ENCODE results near the gene PAGE2. TPM values are rescaled to one million over a fixed set of nuclear protein-coding genes. Genes with fewer than 3 reads are reported as not detected.
"Not testable (repeated sequence)": the region's sequence is repeated elsewhere in the genome, so short reads cannot be mapped to it uniquely, and the experiment has no call there.

PAGE2 gene, protein sequence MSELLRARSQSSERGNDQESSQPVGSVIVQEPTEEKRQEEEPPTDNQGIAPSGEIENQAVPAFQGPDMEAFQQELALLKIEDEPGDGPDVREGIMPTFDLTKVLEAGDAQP
- not detected for total RNA-seq

DNA sequence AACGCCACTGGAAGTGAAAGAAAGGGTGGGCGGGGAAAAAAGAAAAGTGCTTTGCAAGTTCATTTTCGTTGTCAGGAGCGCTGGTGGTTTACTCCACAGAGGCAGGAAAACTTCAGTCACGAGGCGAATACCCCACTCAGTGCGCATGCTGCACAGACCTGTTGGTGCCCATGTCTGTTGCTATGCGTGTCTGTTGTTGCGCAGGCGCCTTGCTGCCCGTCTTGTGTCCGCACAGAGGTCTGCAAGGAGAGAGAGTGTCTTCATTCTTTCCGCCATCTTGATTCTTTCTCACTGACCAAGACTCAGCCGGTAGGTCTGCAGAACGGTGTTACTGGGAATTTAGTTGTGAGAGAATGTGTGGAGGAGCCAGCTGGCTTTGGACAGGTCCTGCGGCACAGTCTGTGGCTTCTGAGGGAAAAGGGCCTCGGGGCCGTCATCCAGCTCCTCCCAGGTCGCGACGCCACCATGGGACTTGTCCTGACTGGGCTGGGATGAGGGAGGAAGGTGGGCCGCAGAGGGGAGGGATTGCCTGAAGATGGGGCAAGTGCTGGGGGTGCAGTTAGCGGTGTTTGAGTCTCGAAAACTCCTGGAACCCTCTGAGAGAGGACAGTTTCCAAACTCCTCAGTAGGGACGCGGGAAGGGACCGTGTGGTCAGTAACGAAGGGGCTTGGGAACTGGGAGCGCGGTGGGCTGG is at the start of gene PAGE2:
Gene PAGE2, plus strand, starts transcription at position 224 of the 695 bp plus-strand sequence. CDS start 1,003 bp downstream, outside the sequence.
- DNase-seq: no peak
- Mint-ChIP-seq H3K4me1 (ENCODE audit: low read depth) (no peaks in the 10 kb centered on the region), H3K9me3 (no peaks in the 10 kb centered on the region), H3K36me3 (ENCODE audit: insufficient read depth) (no peaks in the 10 kb centered on the region), H3K4me3 (no peak within 1 kb of the TSS), H3K27me3 (ENCODE audit: low read depth) (peaks cover 4% of the 10 kb centered on the region)
- no peak for ATAC-seq

DNA sequence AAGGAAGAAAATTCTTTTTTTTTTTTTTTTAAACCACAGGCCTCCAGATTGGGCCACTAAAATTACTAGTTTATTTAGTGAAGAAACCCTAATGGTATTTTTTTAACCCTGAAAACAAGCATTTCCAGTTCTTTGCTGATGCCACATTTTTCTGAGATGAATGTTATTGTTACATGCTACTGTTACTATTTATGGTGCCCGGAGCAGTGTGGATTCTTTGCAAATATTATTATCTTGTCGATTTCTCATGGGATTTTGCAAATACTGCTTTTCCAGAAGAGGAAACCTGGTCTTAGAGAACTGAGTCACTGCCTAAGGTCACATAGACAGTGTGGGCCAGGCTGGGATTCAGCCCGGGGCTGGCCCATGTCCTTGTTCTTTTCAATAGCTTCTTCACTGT is 49.3 kb upstream of the PAGE2 start:
- Mint-ChIP-seq H3K4me1 (ENCODE audit: low read depth) (no peaks in the 10 kb centered on the region), H3K4me3 (no peak overlapping the region), H3K27me3 (ENCODE audit: low read depth) (no peaks in the 10 kb centered on the region), H3K36me3 (ENCODE audit: insufficient read depth) (no peaks in the 10 kb centered on the region), H3K9me3 (no peaks in the 10 kb centered on the region)
- DNase-seq: no peak
- ATAC-seq: no peak

DNA sequence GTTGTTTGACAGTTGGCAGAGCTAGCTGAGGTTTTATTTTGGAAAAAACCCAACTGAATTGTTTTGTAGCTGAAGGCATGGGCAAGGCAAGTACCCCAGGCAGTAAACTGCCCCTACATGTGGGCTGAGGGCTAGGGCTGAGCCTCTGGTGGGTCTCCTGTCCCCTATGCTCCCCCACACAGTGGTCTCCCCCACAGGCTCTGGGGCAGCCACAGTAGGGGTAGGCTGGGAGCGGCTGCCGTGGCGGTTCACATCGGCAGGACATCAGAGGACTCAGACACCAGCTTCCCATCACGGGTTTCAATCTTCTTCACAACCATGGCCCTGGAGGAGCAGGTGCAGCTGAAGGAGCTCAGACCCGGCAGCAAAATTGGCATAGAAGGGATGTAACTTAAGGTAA is 47.3 kb upstream of the PAGE2 start:
- ATAC-seq: no peak
- H3K4me3 Mint-ChIP-seq: no peak overlapping the region
- H3K27me3 Mint-ChIP-seq (ENCODE audit: low read depth): no peaks in the 10 kb centered on the region
- no peak for DNase-seq
- H3K9me3 Mint-ChIP-seq: no peaks in the 10 kb centered on the region
- no peaks in the 10 kb centered on the region for H3K4me1 Mint-ChIP-seq (ENCODE audit: low read depth)
- H3K36me3 Mint-ChIP-seq (ENCODE audit: insufficient read depth): no peaks in the 10 kb centered on the region

DNA sequence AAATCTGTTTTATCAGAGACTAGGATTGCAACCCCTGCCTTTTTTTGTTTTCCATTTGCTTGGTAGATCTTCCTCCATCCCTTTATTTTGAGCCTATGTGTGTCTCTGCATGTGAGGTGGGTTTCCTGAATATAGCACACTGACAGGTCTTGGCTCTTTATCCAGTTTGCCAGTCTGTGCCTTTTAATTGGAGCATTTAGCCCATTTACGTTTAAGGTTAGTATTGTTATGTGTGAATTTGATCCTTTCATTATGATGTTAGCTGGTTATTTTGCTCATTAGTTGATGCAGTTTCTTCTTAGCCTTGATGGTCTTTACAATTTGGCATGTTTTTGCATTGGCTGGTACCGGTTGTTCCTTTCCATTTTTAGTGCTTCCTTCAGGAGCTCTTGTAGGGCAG is 38.2 kb upstream of the PAGE2 start:
- H3K36me3 Mint-ChIP-seq (ENCODE audit: insufficient read depth); H3K9me3 Mint-ChIP-seq; H3K4me1 Mint-ChIP-seq (ENCODE audit: low read depth); H3K27me3 Mint-ChIP-seq (ENCODE audit: low read depth); DNase-seq; ATAC-seq; H3K4me3 Mint-ChIP-seq: not testable (repeated sequence)

DNA sequence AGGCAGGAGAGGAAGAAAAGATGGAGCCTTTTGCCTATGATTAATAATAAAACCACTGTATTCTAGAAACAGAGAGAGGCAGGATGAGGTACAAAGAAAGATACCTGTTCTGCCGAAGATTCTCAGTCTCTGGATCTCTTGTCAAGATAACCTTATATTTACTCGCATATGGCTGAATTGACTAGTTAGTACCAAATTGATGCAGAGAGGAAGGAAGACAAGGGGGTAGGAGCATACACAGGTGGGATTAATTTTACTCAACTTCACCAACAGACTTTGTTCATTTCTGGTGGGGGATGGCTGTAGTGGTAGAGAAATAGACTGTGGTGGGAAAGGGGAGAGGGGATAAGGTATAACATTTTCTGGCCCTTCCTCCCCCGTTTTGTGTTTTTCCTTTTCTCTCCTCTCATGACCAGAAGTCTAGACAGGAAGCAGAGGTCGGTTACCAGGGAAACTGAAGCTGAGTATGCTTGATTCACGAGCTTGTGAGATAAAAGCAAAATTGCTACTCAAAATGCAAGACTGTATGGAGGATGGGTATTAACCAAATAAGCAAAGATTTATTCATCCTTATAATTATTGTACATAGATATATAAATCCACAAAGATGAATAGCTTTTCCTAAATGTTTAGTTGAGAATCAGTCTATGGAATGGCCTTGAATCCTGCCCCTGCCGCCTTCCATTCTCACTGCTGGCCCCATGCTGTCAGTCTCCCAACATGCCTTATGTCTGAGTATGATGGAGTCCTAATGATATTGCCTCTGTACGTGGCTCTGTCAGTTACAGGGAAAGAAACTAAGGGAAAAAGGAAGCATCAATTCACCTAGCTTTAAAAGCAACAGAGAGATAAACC is 31.8 kb upstream of the PAGE2 start:
- DNase-seq (no peak), ATAC-seq (peak; percentile 62 to 74)
- Mint-ChIP-seq H3K27me3 (ENCODE audit: low read depth) (no peaks in the 10 kb centered on the region), H3K4me3 (peak overlapping the region; percentile 67), H3K36me3 (ENCODE audit: insufficient read depth) (no peaks in the 10 kb centered on the region), H3K9me3 (no peaks in the 10 kb centered on the region), H3K4me1 (ENCODE audit: low read depth) (peaks cover 19% of the 10 kb centered on the region)

DNA sequence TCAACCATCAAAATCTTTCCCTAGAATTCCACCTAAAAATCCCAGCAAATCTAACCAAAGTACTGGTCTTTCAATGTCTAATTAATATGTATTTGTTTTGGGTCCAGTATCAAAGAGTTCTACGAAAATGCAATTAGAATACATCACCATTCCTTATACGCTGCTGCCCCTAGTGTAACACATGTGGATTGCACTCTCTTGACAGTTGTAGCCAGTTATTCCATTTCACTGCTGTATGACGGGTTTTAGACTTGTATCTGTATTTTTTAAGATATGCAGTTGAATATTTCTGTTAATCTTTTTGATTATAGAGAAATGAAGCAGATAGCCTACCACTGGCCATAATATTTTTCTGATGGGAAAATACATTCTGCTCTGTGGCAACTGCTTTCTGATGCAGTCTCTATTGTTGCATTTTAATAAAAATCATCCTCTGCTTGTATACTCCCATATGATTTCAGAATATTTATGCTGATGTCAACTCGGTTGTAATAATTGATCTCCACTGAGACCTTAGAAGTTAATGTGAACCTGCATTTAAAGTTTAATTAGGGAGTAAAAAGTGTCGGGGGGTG is 31.1 kb upstream of the PAGE2 start:
- H3K4me1 Mint-ChIP-seq (ENCODE audit: low read depth): peaks cover 19% of the 10 kb centered on the region
- peak overlapping the region; percentile 67 for H3K4me3 Mint-ChIP-seq
- no peak for DNase-seq
- no peaks in the 10 kb centered on the region for H3K27me3 Mint-ChIP-seq (ENCODE audit: low read depth)
- H3K36me3 Mint-ChIP-seq (ENCODE audit: insufficient read depth): no peaks in the 10 kb centered on the region
- H3K9me3 Mint-ChIP-seq: no peaks in the 10 kb centered on the region
- ATAC-seq: peak; percentile 58 to 70

DNA sequence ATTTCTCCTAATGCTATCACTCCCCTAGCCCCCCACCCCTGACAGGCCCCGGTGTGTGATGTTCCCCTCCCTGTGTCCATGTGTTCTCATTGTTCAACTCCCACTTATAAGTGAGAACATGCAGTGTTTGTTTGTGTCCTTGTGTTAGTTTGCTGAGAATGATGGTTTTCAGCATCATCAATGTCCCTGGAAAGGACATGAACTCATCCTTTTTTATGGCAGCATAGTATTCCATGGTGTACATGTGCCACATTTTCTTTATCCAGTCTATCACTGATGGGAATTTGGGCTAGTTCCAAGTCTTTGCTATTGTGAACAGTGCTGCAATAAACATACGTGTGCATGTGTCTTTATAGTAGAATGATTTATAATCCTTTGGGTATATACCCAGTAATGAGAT is 21.6 kb upstream of the PAGE2 start:
- not testable (repeated sequence) for DNase-seq; ATAC-seq; H3K4me1 Mint-ChIP-seq (ENCODE audit: low read depth); H3K9me3 Mint-ChIP-seq; H3K4me3 Mint-ChIP-seq; H3K27me3 Mint-ChIP-seq (ENCODE audit: low read depth); H3K36me3 Mint-ChIP-seq (ENCODE audit: insufficient read depth)

DNA sequence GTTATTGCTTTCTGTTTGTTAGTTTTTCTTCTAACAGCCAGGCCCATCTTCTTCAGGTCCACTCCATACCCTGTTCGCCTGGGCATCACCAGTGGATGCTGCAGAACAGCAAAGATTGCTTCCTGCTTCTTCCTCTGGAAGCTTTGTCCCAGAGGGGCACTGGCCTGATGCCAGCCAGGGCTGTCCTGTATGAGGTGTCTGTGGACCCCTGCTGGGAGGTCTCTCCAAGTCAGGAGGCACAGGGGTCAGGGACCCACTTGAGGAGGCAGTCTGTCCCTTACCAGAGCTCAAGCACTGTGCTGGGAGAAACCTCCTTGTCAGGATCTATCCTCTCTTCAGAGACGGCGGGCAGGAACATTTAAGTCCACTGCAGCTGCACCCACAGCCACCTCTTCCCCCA is 16.5 kb upstream of the PAGE2 start:
- ATAC-seq (no peak), DNase-seq (no peak)
- Mint-ChIP-seq H3K4me3 (no peak overlapping the region), H3K9me3 (no peaks in the 10 kb centered on the region), H3K4me1 (ENCODE audit: low read depth) (no peaks in the 10 kb centered on the region), H3K27me3 (ENCODE audit: low read depth) (peaks cover 5% of the 10 kb centered on the region), H3K36me3 (ENCODE audit: insufficient read depth) (no peaks in the 10 kb centered on the region)

DNA sequence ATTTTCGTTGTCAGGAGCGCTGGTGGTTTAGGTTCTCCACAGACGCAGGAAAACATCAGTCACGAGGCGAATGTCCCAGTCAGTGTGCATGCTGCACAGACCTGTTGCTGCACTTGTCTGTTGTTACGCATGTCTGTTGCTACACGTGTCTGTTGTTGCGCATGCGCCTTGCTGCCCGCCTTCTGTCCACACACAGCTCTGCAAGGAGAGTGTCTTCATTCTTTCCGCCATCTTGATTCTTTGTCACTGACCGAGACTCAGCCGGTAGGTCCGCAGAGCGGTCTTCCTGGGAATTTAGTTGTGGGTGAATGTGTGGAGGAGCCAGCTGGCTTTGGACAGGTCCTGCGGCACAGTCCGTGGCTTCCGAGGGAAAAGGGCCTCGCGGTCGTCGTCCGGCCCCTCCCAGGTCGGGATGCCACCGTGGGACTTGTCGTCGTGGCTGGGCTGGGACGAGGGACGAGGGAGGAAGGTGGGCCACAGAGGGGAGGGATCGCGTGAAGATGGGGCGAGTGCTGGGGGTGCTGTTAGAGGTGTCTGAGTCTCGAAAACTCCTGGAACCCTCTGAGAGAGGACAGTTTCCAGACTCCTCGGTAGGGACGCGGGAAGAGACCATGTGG is 13.9 kb upstream of the PAGE2 start, which contains the start of gene PAGE2B:
Gene PAGE2B, plus strand, starts transcription at position 180 of the 617 bp plus-strand sequence. CDS start 1,012 bp downstream, outside the sequence.
- H3K36me3 Mint-ChIP-seq (ENCODE audit: insufficient read depth): no peaks in the 10 kb centered on the region
- H3K4me3 Mint-ChIP-seq: no peak within 1 kb of the TSS
- H3K27me3 Mint-ChIP-seq (ENCODE audit: low read depth): peaks cover 5% of the 10 kb centered on the region
- H3K4me1 Mint-ChIP-seq (ENCODE audit: low read depth): no peaks in the 10 kb centered on the region
- H3K9me3 Mint-ChIP-seq: no peaks in the 10 kb centered on the region
- DNase-seq (no peak), ATAC-seq (no peak)

DNA sequence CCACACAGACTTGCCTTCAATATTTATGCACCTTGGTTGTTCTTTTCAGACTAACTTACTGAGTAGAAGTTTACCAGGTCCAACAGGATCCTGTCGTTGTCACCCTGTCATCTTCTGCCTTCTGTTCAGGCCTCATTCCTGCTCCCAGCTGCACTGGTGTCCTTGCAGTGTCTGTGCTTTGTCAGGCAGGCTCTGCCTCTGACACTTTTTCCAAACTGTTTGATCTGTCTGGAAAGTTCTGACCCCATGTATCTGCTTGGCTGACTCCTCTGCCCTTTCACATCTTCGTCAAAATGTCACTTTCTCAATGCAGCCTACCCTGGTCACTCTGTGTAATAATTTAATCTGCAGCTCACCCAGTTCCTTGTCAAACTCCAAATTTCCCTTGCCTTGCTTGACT is 9.9 kb downstream of the PAGE2 start:
- Mint-ChIP-seq H3K27me3 (ENCODE audit: low read depth) (peaks cover 4% of the 10 kb centered on the region), H3K36me3 (ENCODE audit: insufficient read depth) (no peaks in the 10 kb centered on the region), H3K9me3 (no peaks in the 10 kb centered on the region), H3K4me3 (no peak overlapping the region), H3K4me1 (ENCODE audit: low read depth) (no peaks in the 10 kb centered on the region)
- ATAC-seq (no peak), DNase-seq (no peak)

DNA sequence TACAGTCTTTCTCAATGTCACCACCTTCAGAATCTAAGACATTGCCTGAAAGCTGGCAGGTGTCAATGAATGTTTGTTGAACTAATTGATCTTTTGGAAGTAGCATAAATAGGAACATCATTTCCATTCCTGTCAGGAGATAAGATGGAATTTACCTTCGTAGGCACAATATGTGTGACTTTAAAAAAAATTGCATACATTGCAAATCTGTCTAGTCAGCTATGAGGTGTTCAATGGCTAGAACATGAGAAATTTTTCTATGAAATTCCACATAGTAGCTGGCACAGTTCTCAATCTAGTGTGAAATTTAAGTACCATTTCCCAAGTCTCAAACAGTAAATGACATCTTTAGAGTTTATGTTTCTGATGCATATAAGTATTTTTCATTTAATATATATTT is 10.3 kb downstream of the PAGE2 start:
- ATAC-seq (no peak), DNase-seq (no peak)
- Mint-ChIP-seq H3K9me3 (no peaks in the 10 kb centered on the region), H3K4me3 (no peak overlapping the region), H3K4me1 (ENCODE audit: low read depth) (no peaks in the 10 kb centered on the region), H3K36me3 (ENCODE audit: insufficient read depth) (no peaks in the 10 kb centered on the region), H3K27me3 (ENCODE audit: low read depth) (peaks cover 4% of the 10 kb centered on the region)

DNA sequence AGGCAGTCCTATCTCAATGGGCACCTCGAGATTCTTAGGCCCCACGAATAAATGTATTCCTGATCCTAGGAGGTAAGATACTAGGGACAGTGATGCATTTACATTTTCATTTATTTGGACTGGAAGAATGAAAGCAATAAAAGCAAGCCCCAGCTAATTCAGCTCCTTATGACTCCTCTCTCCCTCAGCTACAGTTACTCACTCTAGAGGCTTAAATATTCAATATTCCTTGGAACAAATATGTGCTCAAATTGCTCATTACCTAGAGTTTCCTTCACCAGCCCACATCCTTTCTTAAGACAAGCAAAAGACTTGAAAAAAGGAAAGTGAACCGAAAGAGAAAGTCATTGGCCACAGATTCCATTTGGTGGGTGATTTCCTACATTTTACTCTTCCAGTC is 13.9 kb downstream of the PAGE2 start:
- DNase-seq (no peak), ATAC-seq (no peak)
- Mint-ChIP-seq H3K36me3 (ENCODE audit: insufficient read depth) (no peaks in the 10 kb centered on the region), H3K4me3 (no peak overlapping the region), H3K9me3 (no peaks in the 10 kb centered on the region), H3K4me1 (ENCODE audit: low read depth) (peaks cover 3% of the 10 kb centered on the region), H3K27me3 (ENCODE audit: low read depth) (peaks cover 4% of the 10 kb centered on the region)

DNA sequence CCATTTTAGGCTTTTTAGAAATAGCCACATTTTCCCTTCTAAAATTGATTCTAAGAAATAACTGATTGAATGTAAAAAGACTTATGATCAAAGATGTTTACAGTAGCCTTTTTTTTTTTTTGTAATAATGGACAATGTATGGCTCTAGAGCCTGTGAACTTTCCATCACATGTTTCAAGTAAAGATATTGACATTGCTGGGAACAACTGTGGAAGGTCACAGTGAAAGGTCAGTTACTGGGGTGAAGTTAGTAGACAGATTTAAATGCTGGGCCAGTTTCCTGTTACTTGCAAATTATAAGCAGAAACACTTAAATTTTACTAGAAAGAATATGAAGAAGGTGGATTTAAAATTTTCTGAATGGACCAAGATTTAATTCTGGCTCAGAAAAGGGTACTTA is 18.4 kb downstream of the PAGE2 start:
- peaks cover 4% of the 10 kb centered on the region for H3K4me1 Mint-ChIP-seq (ENCODE audit: low read depth)
- ATAC-seq (no peak), DNase-seq (no peak)
- H3K9me3 Mint-ChIP-seq: no peaks in the 10 kb centered on the region
- no peaks in the 10 kb centered on the region for H3K27me3 Mint-ChIP-seq (ENCODE audit: low read depth)
- H3K4me3 Mint-ChIP-seq: no peak overlapping the region
- H3K36me3 Mint-ChIP-seq (ENCODE audit: insufficient read depth): no peaks in the 10 kb centered on the region

DNA sequence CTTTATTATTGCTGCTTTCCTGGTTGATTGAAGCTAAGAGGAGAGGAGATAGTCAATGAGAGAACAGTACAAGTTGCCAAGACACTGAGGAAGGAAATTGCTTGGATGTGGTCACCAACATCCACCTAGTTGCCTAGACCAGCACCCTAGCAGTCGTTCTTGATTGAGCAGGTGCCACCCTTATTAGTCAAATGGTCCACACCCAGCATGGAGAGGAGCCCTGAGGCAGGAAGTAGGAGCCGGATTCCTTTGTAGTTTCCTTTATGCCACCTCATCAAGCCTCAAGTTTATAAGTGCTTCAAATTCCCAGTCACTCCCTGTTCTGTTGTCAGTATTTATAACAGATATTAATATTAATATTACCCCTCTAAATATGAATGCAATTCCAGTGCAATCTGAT is 19.1 kb downstream of the PAGE2 start:
- no peaks in the 10 kb centered on the region for H3K9me3 Mint-ChIP-seq
- peaks cover 4% of the 10 kb centered on the region for H3K4me1 Mint-ChIP-seq (ENCODE audit: low read depth)
- DNase-seq: no peak
- H3K27me3 Mint-ChIP-seq (ENCODE audit: low read depth): no peaks in the 10 kb centered on the region
- ATAC-seq: no peak
- no peaks in the 10 kb centered on the region for H3K36me3 Mint-ChIP-seq (ENCODE audit: insufficient read depth)
- H3K4me3 Mint-ChIP-seq: no peak overlapping the region
